ENCODE data around the gene MAST3. TPM values are rescaled to one million over a fixed set of nuclear protein-coding genes. Genes with fewer than 3 reads are reported as not detected.

Gene MAST3
- total RNA-seq, 1 experiment from 2014 or later: 14.1 TPM

GRCh38 chr19:18192673-18193387, 95.3 kb downstream of the MAST3 start, which contains the start of gene MPV17L2:
Gene MPV17L2, plus strand, starts transcription at chr19:18193218. Its CDS starts 64 bp downstream, at chr19:18193282.
- Histone ChIP-seq H3K27ac (peak within 1 kb of the TSS; percentile 73), H3K79me2 (ENCODE audit: low read depth) (peaks cover 12% of the 10 kb centered on the region), H3K4me1 (replicated peaks; ENCODE audit: insufficient read depth) (peaks cover 16% of the 10 kb centered on the region), H2AFZ (peak within 1 kb of the TSS; percentile 86), H4K20me1 (ENCODE audit: insufficient read depth) (no peaks in the 10 kb centered on the region), H3K4me3 (peak within 1 kb of the TSS; percentile 90), H3K36me3 (ENCODE audit: low read depth) (no peaks in the 10 kb centered on the region), H3K9me3 (ENCODE audit: insufficient read depth, low read depth) (no peaks in the 10 kb centered on the region), H3F3A (ENCODE audit: insufficient read depth, low read depth) (peaks cover 32% of the 10 kb centered on the region), H3K27me3 (ENCODE audit: insufficient read depth, low read depth) (no peaks in the 10 kb centered on the region), H3K4me2 (peak within 1 kb of the TSS; percentile 88), H3K9me2 (ENCODE audit: insufficient read depth) (no peaks in the 10 kb centered on the region)
- BruUV-seq (replicated peaks): no TSS peak
- intact Hi-C loops (cut with micrococcal nuclease; ENCODE audit: unreplicated experiment): loop anchor here (1.0 to 5.0 kb wide), 6 partner anchors 11 to 219 kb away; partner anchors contain the start of genes PGPEP1, PIK3R2 and RAB3A
- ChIA-PET CTCF (interaction anchor here (0.5 to 2.0 kb wide), 5 partner anchors 21 to 129 kb away, joined by 3 to 7 read pairs (median 3); no protein-coding TSS in a partner anchor), POLR2A (ENCODE audit: unreplicated experiment) (interaction anchor here (0.6 to 0.8 kb wide), 13 partner anchors 18 to 1629 kb away, joined by 3 to 8 read pairs (median 4); partner anchors contain the start of genes JUND, LSM4, RPL18A and ZNF506)
- no peak for TF ChIP-seq EZH2 (IDR thresholded peaks at IDR 0.05; ENCODE audit: low read depth)
- no peak for TF ChIP-seq CTCF (conservative IDR thresholded peaks at IDR 0.05)
- DNase-seq: peak; percentile 99 to 100

DNA sequence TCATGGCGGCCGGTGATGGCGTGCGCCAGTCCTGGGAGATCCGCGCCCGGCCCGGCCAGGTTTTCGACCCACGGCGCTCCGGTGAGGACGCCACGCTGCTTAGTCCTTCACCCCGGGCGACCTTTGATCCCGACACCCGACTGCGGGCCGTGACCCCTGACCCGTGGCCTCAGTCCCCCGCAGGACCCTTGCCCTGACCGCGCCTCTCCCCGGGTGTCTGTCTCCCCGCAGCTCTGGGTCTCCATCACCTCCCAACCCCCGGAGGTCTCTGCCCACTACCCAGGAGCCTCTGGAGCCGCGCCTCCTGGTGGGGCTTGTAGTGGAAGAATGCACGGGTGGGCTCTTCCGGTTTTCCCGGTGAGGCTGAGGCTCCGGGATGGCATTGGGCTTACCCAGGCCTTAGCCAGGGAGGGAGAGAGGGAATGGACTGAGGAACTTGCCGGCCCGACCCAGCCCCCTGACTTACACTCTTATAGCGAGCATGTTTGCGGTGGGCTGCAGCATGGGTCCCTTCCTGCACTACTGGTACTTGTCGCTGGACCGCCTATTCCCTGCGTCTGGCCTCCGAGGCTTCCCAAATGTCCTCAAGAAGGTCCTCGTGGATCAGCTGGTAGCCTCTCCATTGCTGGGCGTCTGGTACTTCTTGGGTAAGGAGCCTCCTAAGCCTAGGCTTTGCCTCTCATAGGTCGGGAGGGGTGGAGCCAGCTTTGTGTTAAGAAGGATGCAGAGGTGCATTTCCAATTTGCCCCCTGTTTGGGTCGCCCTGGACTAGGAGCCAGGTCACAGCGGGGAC, 96.0 kb downstream of the MAST3 start:
- no peak for DNase-seq
- ChIA-PET POLR2A (ENCODE audit: unreplicated experiment) (interaction anchor here (0.6 to 0.7 kb wide), 5 partner anchors 17 to 711 kb away, joined by 3 to 8 read pairs (median 3); partner anchors contain the start of gene JUND), CTCF (interaction anchor here (0.6 to 2.0 kb wide), 4 partner anchors 20 to 128 kb away, joined by 3 to 7 read pairs (median 4); no protein-coding TSS in a partner anchor)
- Histone ChIP-seq H3K4me1 (replicated peaks; ENCODE audit: insufficient read depth) (peaks cover 16% of the 10 kb centered on the region), H3K27ac (peak overlapping the region; percentile 35), H3K4me3 (peak overlapping the region; percentile 90), H3K27me3 (ENCODE audit: insufficient read depth, low read depth) (no peaks in the 10 kb centered on the region), H3K36me3 (ENCODE audit: low read depth) (no peaks in the 10 kb centered on the region), H3K9me3 (ENCODE audit: insufficient read depth, low read depth) (no peaks in the 10 kb centered on the region), H4K20me1 (ENCODE audit: insufficient read depth) (no peaks in the 10 kb centered on the region), H2AFZ (peak overlapping the region; percentile 86), H3K4me2 (peak overlapping the region; percentile 79), H3K79me2 (ENCODE audit: low read depth) (peaks cover 12% of the 10 kb centered on the region), H3F3A (ENCODE audit: insufficient read depth, low read depth) (peaks cover 32% of the 10 kb centered on the region), H3K9me2 (ENCODE audit: insufficient read depth) (no peaks in the 10 kb centered on the region)
- TF ChIP-seq CTCF (conservative IDR thresholded peaks at IDR 0.05): no peak
- TF ChIP-seq EZH2 (IDR thresholded peaks at IDR 0.05; ENCODE audit: low read depth): no peak
- intact Hi-C loops (cut with micrococcal nuclease; ENCODE audit: unreplicated experiment): loop anchor here (2.0 to 5.0 kb wide), 4 partner anchors 41 to 219 kb away; partner anchors contain the start of genes PGPEP1 and PIK3R2
- BruUV-seq (replicated peaks): no TSS peak

DNA sequence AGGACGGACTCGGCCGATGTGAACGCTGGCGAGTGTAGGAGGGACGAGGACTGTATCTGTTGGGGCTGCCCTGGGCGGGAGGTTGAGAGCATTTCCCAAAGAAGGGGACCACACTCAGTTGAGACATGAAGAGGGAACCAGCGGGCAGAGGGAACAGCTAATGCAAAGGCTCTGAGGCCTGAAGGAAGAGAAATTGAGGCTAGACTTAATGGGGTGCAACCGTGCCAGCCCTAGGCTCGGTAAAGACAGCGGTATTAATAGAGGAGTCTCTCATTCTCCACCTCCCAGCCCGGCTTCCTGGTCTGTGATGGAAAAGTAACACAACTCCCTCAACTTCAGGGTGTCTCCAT, 96.6 kb downstream of the MAST3 start:
- H3K27me3 ChIP-seq (ENCODE audit: insufficient read depth, low read depth): no peaks in the 10 kb centered on the region
- peak overlapping the region; percentile 79 for H3K4me2 ChIP-seq
- no peaks in the 10 kb centered on the region for H3K9me2 ChIP-seq (ENCODE audit: insufficient read depth)
- peak overlapping the region; percentile 90; the same call in 1 of the 2 replicates for H3K4me3 ChIP-seq
- no peaks in the 10 kb centered on the region for H4K20me1 ChIP-seq (ENCODE audit: insufficient read depth)
- no peak for DNase-seq
- H3K79me2 ChIP-seq (ENCODE audit: low read depth): peaks cover 12% of the 10 kb centered on the region
- intact Hi-C loops (cut with micrococcal nuclease; ENCODE audit: unreplicated experiment): loop anchor here (5.0 kb wide), 3 partner anchors 58 to 218 kb away; partner anchors contain the start of gene PGPEP1
- no peaks in the 10 kb centered on the region for H3K36me3 ChIP-seq (ENCODE audit: low read depth)
- TSS peak; percentile 60 for BruUV-seq (replicated peaks)
- H3F3A ChIP-seq (ENCODE audit: insufficient read depth, low read depth): peaks cover 32% of the 10 kb centered on the region
- H3K27ac ChIP-seq: no peak overlapping the region
- TF ChIP-seq CTCF (conservative IDR thresholded peaks at IDR 0.05) (no peak), EZH2 (IDR thresholded peaks at IDR 0.05; ENCODE audit: low read depth) (no peak)
- no peak overlapping the region for H2AFZ ChIP-seq
- POLR2A ChIA-PET (ENCODE audit: unreplicated experiment): no interaction called here
- H3K9me3 ChIP-seq (ENCODE audit: insufficient read depth, low read depth): no peaks in the 10 kb centered on the region
- CTCF ChIA-PET: no interaction called here
- H3K4me1 ChIP-seq (replicated peaks; ENCODE audit: insufficient read depth): peaks cover 16% of the 10 kb centered on the region

Measured in PC-9 (cell line).